Measurements from ENCODE around the gene SERPINB12.

SERPINB12 gene

DNA sequence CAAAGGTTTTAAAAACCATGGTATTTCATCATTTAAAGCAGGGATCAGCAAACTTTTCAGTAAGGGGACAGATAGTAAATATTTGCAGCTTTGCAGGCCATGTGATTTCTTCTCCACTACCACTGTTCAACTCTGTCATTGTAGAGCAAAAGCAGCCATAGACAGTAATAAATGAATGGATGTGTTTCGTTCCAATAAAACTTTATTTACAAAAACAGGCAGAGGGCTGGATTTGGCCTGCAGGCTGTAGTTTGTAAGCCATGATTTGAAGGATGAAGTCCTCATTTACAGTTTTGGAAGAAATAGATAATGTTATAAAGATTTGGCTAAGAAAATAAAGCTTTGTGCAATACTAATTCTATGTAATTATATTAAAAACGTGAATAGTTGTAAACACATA lies 1.8 kb downstream of the SERPINB12 start:
- in situ Hi-C loops (cut with MboI; ENCODE audit: low sequenced_read_pairs): no loop called here

GRCh38 chr18:63545000-63545399 lies 2.8 kb downstream of the SERPINB12 start:
- in situ Hi-C loops (cut with MboI; ENCODE audit: low sequenced_read_pairs): no loop called here

GRCh38 chr18:63550068-63550467 lies 7.9 kb downstream of the SERPINB12 start:
- in situ Hi-C loops (cut with MboI; ENCODE audit: low sequenced_read_pairs): no loop called here

DNA sequence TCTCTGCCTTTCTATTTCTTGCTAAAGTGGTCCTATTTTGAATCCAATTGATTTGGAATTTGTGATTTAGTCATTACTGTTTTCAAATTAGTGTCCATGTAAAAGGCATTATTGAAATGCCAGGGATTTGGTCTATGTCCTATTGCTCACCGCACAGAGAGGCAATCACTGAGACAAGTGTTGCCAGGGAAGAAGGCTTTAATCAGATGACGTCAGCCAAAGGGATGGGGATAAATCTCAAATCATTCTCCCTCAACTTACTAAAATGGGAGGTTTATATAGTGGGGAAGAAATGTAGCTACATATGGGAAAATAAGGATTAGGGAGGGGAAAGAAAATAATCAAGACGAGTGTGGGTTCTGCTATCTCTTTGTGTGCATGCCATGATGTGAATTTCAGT lies 9.6 kb downstream of the SERPINB12 start:
- in situ Hi-C loops (cut with MboI; ENCODE audit: low sequenced_read_pairs): no loop called here

GRCh38 chr18:63552581-63552980 lies 10.4 kb downstream of the SERPINB12 start:
- in situ Hi-C loops (cut with MboI; ENCODE audit: low sequenced_read_pairs): no loop called here

- in situ Hi-C loops (cut with MboI; ENCODE audit: low sequenced_read_pairs): no loop called here
These were observed 10.9 kb downstream of the SERPINB12 start for GRCh38 chr18:63553081-63553480.

DNA sequence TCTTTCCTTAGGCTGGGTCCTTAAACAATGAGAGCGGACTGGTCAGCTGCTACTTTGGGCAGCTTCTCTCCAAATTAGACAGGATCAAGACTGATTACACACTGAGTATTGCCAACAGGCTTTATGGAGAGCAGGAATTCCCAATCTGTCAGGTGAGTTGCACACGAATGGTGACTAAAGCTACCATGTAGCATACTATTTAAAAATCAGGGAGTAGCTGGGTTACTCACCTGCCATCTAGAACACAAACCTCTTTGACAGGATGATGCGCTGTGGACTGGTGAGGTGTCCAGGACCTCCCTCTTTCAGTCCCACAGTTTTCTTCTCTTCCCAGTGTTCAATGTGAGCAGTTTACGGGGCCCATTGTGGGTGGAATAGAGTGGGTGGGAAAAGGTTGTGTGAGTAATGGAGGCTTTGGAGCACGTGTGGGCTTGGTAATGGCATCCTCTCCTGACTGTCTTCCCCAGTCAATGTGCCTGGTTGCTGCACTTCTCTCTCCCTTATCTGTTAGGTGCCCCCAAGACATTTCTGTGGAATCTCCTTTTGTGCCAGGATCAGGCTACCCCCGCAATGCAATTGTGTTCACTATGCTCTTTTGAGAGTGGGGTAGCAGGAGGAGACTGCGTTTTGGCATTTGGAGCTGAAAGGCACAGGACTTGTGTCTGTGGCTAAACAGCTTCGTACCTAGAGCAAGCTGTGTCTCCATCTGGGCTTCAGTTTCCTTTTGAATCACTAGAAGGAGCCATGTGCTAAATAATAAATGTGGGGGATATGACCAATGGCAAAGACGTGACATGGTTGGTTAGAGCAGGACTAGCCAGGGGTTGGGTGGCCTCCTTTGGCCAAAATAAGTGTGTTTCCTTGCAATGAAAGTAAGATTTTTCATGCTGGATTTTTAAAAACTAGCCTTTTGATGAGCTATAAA lies 17.7 kb downstream of the SERPINB12 start:
- in situ Hi-C loops (cut with MboI; ENCODE audit: low sequenced_read_pairs): no loop called here

DNA sequence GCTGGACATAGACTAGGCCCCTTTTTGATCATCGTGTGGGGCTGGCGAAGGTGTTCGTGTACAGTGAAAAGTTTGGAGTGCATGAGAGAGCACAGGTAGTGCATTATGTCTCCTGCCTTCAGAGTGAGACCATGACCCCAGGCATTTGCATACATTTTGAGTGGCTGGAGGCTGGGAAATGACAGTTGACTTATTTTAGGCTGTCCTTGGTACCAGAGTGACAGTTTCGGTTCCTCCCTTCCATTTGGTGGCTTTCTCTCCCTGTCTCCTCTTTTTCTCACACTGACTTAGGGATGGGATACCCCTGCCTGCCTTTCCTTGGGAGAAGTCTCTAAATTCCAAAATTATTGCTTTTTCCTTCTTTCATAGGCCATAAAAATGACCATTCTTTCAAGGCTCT lies 20.1 kb downstream of the SERPINB12 start:
- in situ Hi-C loops (cut with MboI; ENCODE audit: low sequenced_read_pairs): no loop called here

- in situ Hi-C loops (cut with MboI; ENCODE audit: low sequenced_read_pairs): no loop called here
These were observed 21.9 kb downstream of the SERPINB12 start for GRCh38 chr18:63564021-63564420.

DNA sequence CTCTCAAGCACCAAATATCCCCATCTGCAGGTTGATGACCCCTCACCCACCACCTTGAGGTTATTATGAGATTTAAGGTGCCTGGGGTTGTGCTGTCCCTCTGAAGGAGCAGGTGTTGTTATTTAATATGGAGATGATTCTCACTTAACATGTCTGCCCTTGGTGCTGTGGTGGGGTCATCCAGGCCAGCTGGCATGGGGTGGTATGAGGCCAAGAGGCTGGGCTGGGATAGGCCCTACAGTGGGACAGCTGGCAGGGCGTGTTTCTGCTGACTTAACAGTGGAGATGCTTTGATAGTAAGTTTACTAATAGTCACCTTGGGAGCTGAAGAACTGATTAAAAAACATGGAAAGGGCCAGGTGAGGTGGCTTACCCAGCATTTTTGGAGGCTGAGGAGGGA lies 22.4 kb downstream of the SERPINB12 start:
- in situ Hi-C loops (cut with MboI; ENCODE audit: low sequenced_read_pairs): no loop called here

DNA sequence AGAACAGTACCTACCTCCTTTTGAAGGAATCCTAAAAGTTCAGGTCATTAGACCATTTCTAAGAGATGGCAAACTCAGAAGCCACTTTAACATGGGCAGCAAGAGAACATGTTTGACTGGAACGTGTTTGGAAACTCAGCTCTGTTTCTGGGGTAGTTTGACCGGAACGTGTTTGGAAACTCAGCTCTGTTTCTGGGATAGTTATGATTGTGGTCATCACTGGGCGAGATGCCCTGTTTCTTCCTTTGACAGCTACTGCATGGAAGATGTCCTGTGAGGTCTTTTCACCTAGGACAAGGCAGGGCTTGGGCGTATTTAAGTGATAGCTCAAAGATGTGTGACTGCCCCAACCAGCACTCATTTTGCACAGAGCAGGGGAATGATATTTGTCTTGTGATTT lies 25.1 kb downstream of the SERPINB12 start:
- in situ Hi-C loops (cut with MboI; ENCODE audit: low sequenced_read_pairs): no loop called here

DNA sequence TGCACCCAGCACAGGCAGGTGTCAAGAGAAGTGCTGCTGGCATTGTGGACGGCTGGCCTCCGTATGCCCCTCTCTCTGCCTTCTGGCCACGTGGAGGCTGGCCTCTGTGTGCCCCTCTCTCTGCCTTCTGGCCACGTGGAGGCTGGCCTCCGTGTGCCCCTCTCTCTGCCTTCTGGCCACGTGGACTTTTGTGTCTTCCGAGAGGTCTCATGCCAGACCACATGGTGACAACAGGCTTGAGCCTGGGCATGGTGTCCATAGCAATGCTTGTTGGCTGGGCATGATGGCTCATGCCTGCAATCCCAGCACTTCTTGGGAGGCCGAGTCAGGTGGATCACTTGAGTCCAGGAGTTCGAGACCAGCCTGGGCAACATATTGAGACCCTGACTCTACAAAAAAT lies 25.7 kb downstream of the SERPINB12 start:
- in situ Hi-C loops (cut with MboI; ENCODE audit: low sequenced_read_pairs): no loop called here

- in situ Hi-C loops (cut with MboI; ENCODE audit: low sequenced_read_pairs): no loop called here
These were observed 28.6 kb downstream of the SERPINB12 start for GRCh38 chr18:63570721-63571120.

- in situ Hi-C loops (cut with MboI; ENCODE audit: low sequenced_read_pairs): no loop called here
These were observed 33.5 kb downstream of the SERPINB12 start for GRCh38 chr18:63575681-63576080.

GRCh38 chr18:63578357-63578958 lies 36.3 kb downstream of the SERPINB12 start:
- in situ Hi-C loops (cut with MboI; ENCODE audit: low sequenced_read_pairs): no loop called here

- in situ Hi-C loops (cut with MboI; ENCODE audit: low sequenced_read_pairs): no loop called here
These were observed 37.4 kb downstream of the SERPINB12 start for GRCh38 chr18:63579616-63580015.

GRCh38 chr18:63585988-63586387 lies 43.8 kb downstream of the SERPINB12 start:
- in situ Hi-C loops (cut with MboI; ENCODE audit: low sequenced_read_pairs): no loop called here

- in situ Hi-C loops (cut with MboI; ENCODE audit: low sequenced_read_pairs): no loop called here
These were observed 44.3 kb downstream of the SERPINB12 start for GRCh38 chr18:63586431-63586830.

DNA sequence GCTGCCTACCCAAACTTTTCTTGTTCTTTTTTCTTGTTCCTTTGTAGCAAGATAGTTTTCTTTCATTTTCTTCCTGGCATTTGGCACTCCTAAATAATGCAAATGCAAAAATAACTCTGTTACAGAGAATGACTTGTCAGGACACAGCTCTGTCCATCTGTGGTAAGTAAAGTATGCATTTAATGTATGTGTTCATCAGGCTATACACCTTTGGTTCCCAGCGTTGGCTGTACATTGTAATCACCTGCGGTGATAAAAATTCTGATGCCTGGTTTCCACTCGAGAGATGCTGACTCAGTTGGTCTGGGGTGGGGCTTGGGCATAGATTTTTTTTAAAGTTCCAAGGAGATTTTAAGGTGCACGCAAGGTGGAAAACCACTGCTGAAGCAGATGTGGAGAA lies 44.8 kb downstream of the SERPINB12 start, which contains the start of gene SERPINB13:
Gene SERPINB13, plus strand, starts transcription at position 378 of the 400 bp plus-strand sequence. CDS start 1,325 bp downstream, outside the sequence.
- in situ Hi-C loops (cut with MboI; ENCODE audit: low sequenced_read_pairs): no loop called here

GRCh38 chr18:63588909-63589308 lies 46.7 kb downstream of the SERPINB12 start:
- in situ Hi-C loops (cut with MboI; ENCODE audit: low sequenced_read_pairs): no loop called here

DNA sequence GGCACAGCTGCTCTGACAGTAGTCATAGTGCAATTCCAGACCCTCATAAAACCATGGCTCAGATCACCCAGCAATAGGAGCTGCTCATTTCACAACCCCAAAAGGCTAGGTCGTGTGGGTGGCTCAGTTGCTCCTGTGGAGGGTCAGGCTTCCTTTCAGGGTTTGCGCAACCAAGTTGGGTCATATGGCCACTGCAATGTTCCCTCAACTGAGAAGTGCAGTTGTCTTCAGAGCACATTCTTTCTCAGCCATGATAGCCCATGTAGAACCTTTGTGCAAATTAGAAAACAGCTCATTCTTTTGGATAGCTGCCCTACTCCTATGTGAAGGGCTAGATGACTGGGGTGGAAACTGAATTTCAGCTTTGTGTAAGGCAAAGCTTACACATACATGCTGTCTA lies 48.2 kb downstream of the SERPINB12 start:
- in situ Hi-C loops (cut with MboI; ENCODE audit: low sequenced_read_pairs): no loop called here

All from HL-60/S4 (cell line).